DMS53 treated with DMSO at 0.1 percent for 48 hours (cell line): ENCODE measurements around the gene HLA-DRA.
"Not testable (repeated sequence)": the region's sequence is repeated elsewhere in the genome, so short reads cannot be mapped to it uniquely, and the experiment has no call there.

Experiments used
- DNase-seq: peaks from one replicate; lab custom pipeline; 2025; ENCODE audit not compliant: unreplicated experiment; lab: John Stamatoyannopoulos, UW

Gene HLA-DRA

DNA sequence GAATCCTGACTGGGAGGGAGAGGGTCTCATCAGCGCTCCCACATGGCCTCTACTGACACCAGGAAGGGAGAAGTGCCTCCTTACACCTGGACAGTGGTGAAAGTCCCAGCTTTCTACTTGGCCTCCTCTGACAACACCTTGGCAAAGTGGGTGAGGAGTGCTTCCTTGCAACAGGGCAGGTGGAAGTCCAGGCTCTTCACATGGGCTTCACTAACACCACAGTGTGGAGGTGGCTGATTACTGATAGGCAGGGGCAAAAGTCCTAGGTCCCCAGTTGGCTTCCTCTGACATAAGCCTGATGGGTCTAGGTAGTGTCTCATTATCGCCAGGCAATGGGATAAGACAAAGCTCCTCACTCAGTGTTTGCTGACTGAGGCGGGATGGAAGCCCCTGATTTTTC, 9.5 kb upstream of the HLA-DRA start:
- DNase-seq: no peak

DNA sequence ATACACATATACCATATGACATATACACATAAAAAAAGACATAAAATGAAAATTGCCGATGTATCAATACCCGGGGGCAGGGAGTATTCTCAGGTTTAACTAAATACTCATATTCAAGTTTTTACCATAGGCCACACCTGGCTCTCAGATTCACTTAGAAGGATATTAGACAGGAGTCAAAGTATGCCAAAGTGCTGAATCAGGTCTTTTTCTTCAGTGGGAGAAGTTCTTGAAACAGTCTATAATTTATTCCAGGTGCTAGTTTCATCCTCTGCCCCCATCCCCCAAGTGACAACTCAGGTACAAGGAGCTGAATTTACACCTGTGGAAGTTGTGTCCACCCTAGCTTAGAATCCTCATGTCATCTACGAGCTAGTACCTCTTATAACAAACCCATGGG, 8.5 kb upstream of the HLA-DRA start:
- no peak for DNase-seq

DNA sequence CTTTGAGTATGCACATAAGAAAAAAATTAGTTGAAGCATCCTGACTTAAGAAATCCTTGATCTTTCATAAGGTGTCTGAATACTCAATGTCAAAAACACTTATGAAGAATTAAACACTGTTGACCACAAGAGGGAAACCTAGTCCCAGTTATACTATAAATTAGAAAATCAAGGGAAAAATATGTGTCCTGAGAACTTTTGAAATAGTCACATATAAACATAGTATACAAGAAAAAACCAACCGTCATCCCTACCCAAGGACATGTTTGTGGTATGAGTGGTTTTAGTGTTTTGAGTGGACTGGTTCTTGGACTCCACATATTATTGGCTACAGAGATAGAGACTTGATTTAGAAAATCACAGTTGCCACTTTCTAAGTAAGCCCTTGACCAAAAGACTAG, 7.6 kb upstream of the HLA-DRA start:
- DNase-seq: peak; percentile 30

- not testable (repeated sequence) for DNase-seq
Measured at GRCh38 chr6:32433950-32434349, 5.7 kb upstream of the HLA-DRA start.

DNA sequence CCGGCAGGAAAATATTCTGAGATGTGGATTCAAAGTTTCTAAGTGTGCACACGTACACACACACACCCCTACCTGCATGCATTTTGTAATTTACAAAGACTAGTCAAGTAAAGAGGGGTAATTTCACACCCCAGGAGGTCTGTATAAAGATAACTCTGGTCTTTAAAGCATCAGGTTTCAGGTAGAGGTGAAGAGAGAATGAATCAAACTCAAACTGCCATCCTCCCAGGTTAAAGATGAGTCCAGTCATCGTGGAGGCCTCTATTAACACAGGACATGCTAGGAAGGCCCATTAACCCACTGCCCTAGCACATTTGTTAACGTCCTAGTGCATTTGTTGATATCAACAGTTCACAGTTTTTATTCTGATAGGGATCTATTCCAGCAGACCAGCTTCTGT, 3.5 kb upstream of the HLA-DRA start:
- DNase-seq: no peak

GRCh38 chr6:32436995-32437836, 2.5 kb upstream of the HLA-DRA start:
- no peak for DNase-seq

DNA sequence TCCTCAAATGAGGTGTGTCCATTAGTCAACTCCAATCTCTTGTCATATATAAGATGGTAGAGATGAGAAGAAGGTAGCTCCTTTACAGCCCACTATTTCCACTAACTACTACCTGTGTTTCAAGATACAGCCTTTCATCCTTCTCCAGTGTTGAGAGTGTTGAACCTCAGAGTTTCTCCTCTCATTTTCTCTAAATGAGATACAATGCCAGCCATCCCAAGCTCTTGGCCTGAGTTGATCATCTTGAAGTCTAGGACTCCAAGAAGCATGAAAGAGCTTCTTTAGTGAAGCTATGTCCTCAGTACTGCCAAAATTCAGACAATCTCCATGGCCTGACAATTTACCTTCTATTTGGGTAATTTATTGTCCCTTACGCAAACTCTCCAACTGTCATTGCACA, 548 bp upstream of the HLA-DRA start:
- DNase-seq: no peak

GRCh38 chr6:32442243-32442667, 2.6 kb downstream of the HLA-DRA start:
- no peak for DNase-seq

DNA sequence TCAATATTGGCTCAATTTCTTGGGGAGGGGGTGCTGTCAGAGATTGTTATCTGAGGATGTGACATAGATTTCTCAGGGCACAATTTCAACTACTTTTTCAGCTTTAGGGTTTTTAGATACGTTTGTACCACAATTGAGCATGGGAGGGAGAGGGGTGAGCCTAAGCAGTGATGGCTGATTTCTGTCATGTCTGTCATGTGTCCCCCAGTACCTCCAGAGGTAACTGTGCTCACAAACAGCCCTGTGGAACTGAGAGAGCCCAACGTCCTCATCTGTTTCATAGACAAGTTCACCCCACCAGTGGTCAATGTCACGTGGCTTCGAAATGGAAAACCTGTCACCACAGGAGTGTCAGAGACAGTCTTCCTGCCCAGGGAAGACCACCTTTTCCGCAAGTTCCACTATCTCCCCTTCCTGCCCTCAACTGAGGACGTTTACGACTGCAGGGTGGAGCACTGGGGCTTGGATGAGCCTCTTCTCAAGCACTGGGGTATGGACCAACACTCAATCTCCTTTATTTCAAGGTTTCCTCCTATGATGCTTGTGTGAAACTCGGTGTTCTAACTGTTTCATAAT, 3.4 kb downstream of the HLA-DRA start:
- no peak for DNase-seq

GRCh38 chr6:32444433-32444832, 4.7 kb downstream of the HLA-DRA start:
- DNase-seq: no peak

DNA sequence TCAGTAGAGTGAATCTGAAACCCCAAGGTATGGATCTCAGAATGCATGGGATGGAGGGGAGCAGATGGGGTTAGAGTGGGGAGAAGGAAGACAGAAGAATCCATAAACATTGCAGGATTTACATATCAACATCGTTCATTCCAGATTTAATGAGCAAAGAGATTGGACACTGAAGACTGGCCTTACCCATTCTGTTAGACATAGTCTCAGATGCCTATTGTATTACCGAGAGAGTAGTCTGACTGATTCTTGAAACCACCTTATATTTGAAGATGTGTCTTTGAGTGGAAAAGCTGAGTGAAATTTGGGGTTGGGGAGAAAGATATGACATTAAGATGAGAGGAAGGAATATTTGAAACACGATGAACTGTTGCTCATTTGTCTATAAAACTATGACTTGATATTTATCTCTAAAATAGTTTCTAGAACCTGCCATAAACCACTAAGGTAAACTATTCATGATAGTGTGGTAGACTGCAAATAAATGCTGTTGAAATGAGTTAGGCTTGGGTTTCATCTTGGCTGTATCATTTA, 5.7 kb downstream of the HLA-DRA start:
- no peak for DNase-seq

DNA sequence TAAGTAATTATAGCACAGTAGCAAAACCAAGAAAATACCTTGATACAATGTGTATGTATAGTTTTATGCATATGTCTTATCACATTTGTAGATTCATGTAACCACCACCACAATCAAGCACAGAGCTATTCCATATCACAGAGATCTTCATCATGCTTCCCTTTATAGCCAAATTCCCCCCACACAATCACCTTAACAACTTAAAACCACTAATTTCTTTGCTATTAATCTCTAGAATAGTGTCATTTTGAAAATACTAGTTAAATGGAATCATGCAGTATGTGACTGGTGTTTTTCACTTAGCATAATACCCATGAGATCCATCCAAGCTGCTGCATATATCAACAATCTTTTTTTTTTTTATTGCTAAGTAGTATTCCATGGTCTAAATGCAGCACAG, 8.2 kb downstream of the HLA-DRA start:
- no peak for DNase-seq

DNA sequence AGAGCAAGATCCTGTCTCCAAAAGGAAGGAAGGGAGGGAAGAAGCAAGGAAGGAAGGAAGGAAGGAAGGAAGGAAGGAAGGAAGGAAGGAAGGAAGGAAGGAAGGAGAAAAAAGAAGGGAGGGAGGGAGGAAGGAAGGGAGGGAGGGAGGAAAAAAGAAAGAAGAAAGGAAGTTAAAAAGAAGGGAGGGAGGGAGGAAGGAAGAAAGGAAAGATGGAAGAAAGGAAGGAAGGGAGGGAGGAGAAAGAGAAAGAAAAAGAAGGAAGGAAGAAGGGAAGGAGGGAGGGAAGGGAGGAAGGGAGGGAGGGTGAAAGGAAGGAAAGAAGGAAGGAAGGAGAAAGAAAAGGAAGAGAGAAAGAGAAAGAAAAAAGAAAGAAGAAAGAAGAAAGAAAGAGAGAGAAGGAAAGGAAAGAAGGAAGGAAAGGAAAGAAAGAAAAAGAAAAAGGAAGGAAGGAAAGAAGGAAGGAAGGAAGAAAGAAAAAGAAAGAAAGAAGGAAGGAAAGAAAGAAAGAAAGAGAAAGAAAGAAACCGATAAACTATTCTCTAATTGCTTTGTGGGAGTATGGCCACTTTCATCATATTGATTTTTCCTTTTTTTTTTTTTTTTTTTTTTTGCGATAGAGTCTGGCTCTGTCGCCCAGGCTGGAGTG, 9.5 kb downstream of the HLA-DRA start:
- no peak for DNase-seq

- DNase-seq: no peak
Measured at GRCh38 chr6:32457054-32457453, 17.4 kb downstream of the HLA-DRA start.

- DNase-seq: peak; percentile 12
Measured at GRCh38 chr6:32459781-32460424, 20.2 kb downstream of the HLA-DRA start.

DNA sequence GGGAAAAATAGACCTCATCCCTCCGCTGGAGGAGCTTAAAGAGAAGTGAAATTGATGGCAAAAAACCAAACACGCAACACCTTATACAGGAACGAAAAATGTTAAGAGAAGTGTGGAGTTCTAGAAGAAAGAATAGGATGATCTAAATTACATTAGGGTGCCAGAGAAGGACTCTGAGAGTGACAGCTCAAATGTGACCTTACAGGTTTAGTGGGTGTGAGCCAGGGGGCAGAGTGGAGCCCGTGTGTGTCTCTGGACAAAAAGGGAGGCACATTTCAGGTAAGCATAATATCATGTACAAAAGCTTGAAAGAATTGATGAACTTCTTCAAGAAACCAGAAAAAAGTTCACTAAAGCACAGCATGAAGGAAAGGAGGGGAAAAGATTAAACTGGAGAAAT, 20.8 kb downstream of the HLA-DRA start:
- peak; percentile 28 for DNase-seq

GRCh38 chr6:32461493-32461892, 21.8 kb downstream of the HLA-DRA start:
- no peak for DNase-seq

DNA sequence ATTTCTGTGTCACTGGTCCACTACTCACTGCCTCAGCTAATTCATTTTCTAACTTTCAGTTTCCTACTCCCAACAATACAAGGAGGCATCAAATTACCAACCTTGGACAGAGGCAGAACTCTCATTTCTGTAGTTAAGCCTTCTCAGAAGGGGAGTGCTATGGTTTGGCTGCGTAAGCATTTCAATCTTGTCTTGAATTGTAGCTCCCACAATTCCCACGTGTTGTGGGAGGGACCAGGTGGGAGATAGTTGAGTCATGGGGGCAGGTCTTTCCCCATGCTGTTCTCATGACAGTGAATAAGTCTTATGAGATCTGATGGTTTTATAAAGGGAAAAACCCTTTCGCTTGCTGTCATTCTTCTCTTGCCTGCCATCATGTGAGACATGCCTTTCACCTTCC, 22.9 kb downstream of the HLA-DRA start:
- no peak for DNase-seq

DNA sequence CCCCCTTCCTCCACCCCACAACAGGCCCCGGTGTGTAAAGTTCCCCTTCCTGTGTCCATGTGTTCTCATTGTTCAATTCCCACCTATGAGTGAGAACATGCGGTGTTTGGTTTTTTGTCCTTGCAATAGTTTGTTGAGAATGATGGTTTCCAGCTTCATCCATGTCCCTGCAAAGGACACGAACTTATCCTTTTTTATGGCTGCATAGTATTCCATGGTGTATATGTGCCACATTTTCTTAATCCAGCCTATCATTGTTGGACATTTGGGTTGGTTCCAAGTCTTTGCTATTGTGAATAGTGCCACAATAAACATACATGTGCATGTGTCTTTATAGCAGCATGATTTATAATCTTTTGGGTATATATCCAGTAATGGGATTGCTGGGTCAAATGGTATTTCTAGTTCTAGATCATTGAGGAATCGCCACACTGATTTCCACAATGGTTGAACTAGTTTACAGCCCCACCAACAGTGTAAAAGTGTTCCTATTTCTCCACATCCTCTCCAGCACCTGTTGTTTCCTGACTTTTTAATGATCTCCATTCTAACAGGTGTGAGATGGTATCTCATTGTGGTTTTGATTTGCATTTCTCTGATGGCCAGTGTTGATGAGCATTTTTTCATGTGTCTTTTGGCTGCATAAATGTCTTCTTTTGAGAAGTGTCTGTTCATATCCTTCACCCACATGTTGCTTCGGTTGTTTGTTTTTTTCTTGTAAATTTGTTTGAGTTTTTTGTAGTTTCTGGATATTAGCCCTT, 28.2 kb downstream of the HLA-DRA start:
- DNase-seq: not testable (repeated sequence)

DNA sequence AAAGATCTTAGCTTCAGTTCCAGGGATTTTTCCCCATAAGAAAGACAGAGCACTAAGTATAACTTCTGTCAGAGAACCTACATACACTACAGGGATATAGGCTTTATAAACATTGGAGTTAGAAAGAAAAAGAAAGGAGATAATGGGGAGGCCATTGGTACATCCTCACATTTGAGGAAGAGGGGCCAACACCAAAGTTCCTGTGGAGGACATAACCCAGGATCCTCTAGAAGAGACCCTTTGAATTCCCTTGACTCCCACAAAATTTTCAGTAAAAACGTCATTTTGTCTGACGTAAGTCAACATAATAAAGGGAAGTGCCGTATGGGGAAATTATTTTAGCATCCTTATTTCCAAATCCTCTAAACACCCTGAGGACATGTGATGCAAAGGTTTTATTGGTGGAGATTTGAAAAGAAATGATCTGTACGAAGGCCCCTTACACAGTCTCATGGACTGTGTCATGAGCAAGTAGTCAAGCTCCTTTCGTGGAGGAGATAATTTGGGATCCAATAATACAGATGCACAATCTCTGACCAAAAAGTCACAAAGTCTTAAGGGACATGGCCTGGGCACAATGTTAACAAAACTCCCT, 33.2 kb downstream of the HLA-DRA start:
- DNase-seq: no peak
